IPS-20b (cell line): ENCODE results near the gene PCDHGB7.
"Not testable (repeated sequence)": the region's sequence is repeated elsewhere in the genome, so short reads cannot be mapped to it uniquely, and the experiment has no call there.

Source experiments
- H3K27ac ChIP-seq: one replicate; pipeline ENCODE4 v1.5.1; 2013; ENCODE audit warnings: low read length
- H3K27me3 ChIP-seq: 2 replicates; pipeline ENCODE4 v1.6.1; 2013; ENCODE audit warnings: mild to moderate bottlenecking, low read length, inconsistent platforms; ENCODE audit not compliant: insufficient read depth
- H3K36me3 ChIP-seq: 2 replicates; pipeline ENCODE4 v1.6.1; 2013; ENCODE audit warnings: low read depth, mild to moderate bottlenecking, inconsistent platforms, low read length, moderate library complexity; ENCODE audit not compliant: insufficient read depth
- H3K4me1 ChIP-seq: 2 replicates; pipeline ENCODE4 v1.6.1; 2013; ENCODE audit warnings: mild to moderate bottlenecking, control low read depth, inconsistent platforms, low read length, moderate library complexity; ENCODE audit not compliant: insufficient read depth
- H3K4me3 ChIP-seq: 2 replicates; pipeline ENCODE4 v1.5.1; 2013; ENCODE audit warnings: mild to moderate bottlenecking, low read length, inconsistent platforms
- H3K9ac ChIP-seq: 2 replicates; pipeline ENCODE4 v1.6.1; 2013; ENCODE audit warnings: low read depth, mild to moderate bottlenecking, inconsistent platforms, low read length, moderate library complexity
- H3K9me3 ChIP-seq: 2 replicates; pipeline ENCODE4 v1.6.1; 2013; ENCODE audit warnings: mild to moderate bottlenecking, low read depth, low read length, inconsistent platforms; ENCODE audit not compliant: insufficient read depth

Gene PCDHGB7

DNA sequence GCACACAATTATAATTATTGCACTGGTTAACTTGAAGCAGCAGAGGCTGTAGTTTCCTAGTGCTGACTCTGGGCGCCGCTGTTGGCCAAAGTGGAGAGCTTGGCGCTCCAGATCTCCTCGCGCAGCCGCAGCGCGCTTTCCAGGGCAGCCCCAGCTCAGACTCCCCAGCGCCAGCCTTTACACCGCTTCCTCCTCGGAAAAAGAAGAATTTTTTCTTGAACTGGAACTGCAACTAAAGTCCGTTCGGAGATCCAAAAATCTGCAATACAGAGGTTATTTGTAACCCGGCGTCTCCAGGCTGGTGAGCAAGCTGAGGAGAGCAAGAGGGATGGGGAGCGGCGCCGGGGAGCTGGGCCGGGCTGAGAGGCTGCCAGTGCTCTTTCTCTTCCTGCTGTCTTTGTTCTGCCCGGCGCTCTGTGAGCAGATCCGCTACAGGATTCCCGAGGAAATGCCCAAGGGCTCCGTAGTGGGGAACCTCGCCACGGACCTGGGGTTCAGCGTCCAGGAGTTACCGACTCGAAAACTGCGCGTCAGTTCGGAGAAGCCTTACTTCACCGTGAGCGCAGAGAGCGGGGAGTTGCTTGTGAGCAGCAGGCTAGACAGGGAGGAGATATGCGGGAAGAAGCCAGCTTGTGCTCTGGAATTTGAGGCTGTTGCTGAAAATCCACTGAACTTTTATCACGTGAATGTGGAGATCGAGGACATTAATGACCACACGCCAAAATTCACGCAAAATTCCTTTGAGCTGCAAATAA lies 29.7 kb upstream of the PCDHGB7 start, which contains the start of gene PCDHGB4:
TSS of gene PCDHGB4 (plus strand) at position 142 of the 755 bp plus-strand sequence. CDS start at position 329, 187 bp downstream.
- H3K27me3 ChIP-seq, H3K36me3 ChIP-seq, H3K9ac ChIP-seq, H3K27ac ChIP-seq, H3K4me1 ChIP-seq: not testable (repeated sequence)
- Histone ChIP-seq H3K4me3 (peak within 1 kb of the TSS; percentile 26; the same call in 1 of the 2 replicates), H3K9me3 (peaks cover 74% of the 10 kb centered on the region)

- no peaks in the 10 kb centered on the region for H3K36me3 ChIP-seq
- no peaks in the 10 kb centered on the region for H3K4me1 ChIP-seq
- no peak overlapping the region for H3K9ac ChIP-seq
- peaks cover 74% of the 10 kb centered on the region for H3K9me3 ChIP-seq
- H3K27ac ChIP-seq, result no peak overlapping the region
- H3K4me3 ChIP-seq, result no peak overlapping the region; the same call in 1 of the 2 replicates
- H3K27me3 ChIP-seq, result no peaks in the 10 kb centered on the region
These were observed 28.8 kb upstream of the PCDHGB7 start for GRCh38 chr5:141388661-141389060.

DNA sequence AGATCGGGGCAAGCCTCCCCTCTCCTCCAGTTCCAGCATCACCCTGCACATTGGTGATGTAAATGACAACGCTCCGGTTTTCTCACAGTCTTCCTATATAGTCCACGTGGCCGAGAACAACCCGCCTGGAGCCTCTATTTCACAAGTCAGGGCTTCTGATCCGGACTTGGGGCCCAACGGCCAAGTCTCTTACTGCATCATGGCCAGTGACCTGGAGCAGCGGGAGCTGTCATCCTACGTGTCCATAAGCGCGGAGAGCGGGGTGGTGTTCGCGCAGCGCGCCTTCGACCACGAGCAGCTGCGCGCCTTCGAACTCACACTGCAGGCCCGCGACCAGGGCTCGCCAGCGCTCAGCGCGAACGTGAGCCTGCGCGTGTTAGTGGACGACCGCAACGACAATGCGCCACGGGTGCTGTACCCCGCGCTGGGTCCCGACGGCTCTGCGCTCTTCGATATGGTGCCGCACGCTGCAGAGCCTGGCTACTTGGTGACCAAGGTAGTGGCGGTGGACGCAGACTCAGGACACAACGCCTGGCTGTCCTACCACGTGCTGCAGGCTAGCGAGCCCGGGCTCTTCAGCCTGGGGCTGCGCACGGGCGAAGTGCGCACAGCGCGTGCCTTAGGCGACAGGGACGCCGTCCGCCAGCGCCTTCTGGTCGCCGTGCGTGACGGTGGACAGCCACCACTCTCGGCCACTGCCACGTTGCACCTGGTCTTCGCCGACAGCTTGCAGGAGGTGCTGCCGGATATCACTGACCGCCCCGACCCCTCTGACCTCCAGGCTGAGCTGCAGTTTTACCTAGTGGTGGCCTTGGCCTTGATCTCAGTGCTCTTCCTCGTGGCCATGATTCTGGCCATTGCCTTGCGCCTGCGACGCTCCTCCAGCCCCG lies 28.1 kb upstream of the PCDHGB7 start:
- Histone ChIP-seq H3K36me3 (no peaks in the 10 kb centered on the region), H3K4me3 (no peak overlapping the region), H3K9me3 (peaks cover 74% of the 10 kb centered on the region), H3K9ac (no peak overlapping the region), H3K27me3 (no peaks in the 10 kb centered on the region), H3K4me1 (no peaks in the 10 kb centered on the region), H3K27ac (no peak overlapping the region)

DNA sequence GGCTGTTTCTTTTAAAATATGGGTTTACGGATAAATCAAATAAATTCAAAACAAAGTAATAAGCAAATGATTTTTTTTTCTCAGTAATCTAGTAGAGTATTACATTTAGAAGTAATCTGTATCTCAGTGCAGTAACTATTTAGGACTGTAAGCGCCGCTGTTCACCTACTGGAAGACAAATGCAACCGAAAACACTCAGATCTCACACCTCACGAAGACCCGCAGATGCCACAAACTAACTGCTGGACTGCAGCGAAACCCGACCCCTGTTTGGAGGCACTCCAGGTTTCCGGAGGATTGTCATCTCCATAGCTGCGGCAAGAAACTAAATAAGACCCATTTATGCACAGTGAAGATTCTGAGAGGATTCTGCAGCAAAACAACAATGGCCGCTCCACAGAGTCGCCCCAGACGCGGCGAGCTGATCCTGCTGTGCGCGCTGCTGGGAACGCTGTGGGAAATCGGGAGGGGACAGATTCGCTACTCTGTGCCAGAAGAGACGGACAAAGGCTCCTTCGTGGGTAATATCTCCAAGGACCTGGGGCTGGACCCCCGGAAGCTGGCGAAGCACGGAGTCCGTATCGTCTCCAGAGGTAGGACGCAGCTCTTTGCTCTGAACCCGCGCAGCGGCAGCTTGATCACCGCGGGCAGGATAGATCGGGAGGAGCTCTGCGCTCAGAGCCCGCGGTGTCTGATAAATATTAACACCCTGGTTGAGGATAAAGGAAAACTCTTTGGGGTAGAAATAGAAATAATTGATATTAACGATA lies 24.9 kb upstream of the PCDHGB7 start, which contains the start of gene PCDHGA8:
TSS of gene PCDHGA8 (plus strand) at position 205 of the 770 bp plus-strand sequence. CDS start at position 386, 181 bp downstream.
- no peak within 1 kb of the TSS; the same call in 1 of the 2 replicates for H3K4me3 ChIP-seq
- no peaks in the 10 kb centered on the region for H3K36me3 ChIP-seq
- H3K27ac ChIP-seq, result no peak within 1 kb of the TSS
- H3K27me3 ChIP-seq, result no peaks in the 10 kb centered on the region
- no peaks in the 10 kb centered on the region for H3K4me1 ChIP-seq
- H3K9me3 ChIP-seq, result peaks cover 86% of the 10 kb centered on the region
- H3K9ac ChIP-seq, result no peak within 1 kb of the TSS

DNA sequence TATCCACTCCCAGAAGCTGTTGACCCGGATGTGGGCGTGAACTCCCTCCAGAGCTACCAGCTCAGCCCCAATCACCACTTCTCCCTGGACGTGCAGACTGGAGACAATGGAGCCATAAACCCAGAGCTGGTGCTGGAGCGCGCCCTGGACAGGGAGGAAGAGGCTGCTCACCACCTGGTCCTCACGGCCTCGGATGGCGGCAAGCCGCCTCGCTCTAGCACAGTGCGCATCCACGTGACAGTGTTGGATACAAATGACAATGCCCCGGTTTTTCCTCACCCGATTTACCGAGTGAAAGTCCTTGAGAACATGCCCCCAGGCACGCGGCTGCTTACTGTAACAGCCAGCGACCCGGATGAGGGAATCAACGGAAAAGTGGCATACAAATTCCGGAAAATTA lies 24.2 kb upstream of the PCDHGB7 start:
- Histone ChIP-seq H3K27ac (no peak overlapping the region), H3K4me1 (no peaks in the 10 kb centered on the region), H3K27me3 (no peaks in the 10 kb centered on the region), H3K36me3 (no peaks in the 10 kb centered on the region), H3K9ac (no peak overlapping the region), H3K9me3 (peaks cover 85% of the 10 kb centered on the region), H3K4me3 (no peak overlapping the region; the same call in 1 of the 2 replicates)

- H3K9ac ChIP-seq, H3K4me3 ChIP-seq, H3K4me1 ChIP-seq, H3K27ac ChIP-seq, H3K36me3 ChIP-seq, H3K27me3 ChIP-seq: not testable (repeated sequence)
- H3K9me3 ChIP-seq, result peaks cover 86% of the 10 kb centered on the region
These were observed 22.9 kb upstream of the PCDHGB7 start for GRCh38 chr5:141394401-141395187.

DNA sequence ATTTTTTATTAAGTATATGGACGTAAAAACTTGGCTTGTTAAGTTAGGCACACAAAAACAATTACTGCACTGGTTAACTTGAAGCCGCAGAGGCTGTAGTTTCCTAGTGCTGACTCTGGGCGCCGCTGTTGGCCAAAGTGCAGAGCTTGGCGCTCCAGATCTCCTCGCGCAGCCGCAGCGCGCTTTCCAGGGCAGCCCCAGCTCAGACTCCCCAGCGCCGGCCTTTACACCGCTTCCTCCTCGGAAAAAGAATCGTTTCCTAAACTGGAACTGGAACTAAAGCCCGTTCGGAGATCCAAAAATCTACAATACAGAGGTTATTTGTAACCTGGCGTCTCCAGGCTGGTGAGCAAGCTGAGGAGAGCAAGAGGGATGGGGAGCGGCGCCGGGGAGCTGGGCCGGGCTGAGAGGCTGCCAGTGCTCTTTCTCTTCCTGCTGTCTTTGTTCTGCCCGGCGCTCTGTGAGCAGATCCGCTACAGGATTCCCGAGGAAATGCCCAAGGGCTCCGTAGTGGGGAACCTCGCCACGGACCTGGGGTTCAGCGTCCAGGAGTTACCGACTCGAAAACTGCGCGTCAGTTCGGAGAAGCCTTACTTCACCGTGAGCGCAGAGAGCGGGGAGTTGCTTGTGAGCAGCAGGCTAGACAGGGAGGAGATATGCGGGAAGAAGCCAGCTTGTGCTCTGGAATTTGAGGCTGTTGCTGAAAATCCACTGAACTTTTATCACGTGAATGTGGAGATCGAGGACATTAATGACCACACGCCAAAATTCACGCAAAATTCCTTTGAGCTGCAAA lies 19.5 kb upstream of the PCDHGB7 start, which contains the start of gene PCDHGB5:
TSS of gene PCDHGB5 (plus strand) at position 192 of the 796 bp plus-strand sequence. CDS start at position 373, 181 bp downstream.
- H3K27me3 ChIP-seq, H3K27ac ChIP-seq, H3K4me1 ChIP-seq, H3K36me3 ChIP-seq, H3K9ac ChIP-seq, H3K4me3 ChIP-seq: not testable (repeated sequence)
- peaks cover 79% of the 10 kb centered on the region for H3K9me3 ChIP-seq

DNA sequence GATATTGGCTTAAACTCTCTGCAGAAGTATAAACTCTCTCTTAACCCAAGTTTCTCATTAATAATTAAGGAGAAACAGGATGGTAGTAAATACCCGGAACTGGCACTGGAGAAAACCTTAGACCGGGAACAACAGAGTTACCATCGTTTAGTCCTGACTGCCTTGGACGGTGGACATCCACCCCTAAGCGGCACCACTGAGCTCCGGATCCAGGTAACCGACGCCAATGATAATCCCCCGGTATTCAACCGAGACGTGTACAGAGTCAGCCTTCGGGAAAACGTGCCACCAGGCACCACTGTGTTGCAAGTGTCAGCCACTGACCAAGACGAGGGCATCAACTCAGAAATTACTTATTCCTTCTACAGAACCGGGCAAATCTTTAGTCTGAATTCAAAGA lies 18.9 kb upstream of the PCDHGB7 start:
- H3K9me3 ChIP-seq, result peaks cover 74% of the 10 kb centered on the region
- H3K27me3 ChIP-seq, result no peaks in the 10 kb centered on the region
- H3K4me3 ChIP-seq, result no peak overlapping the region
- no peaks in the 10 kb centered on the region for H3K36me3 ChIP-seq
- no peak overlapping the region for H3K27ac ChIP-seq
- H3K9ac ChIP-seq, result no peak overlapping the region
- H3K4me1 ChIP-seq, result no peaks in the 10 kb centered on the region

- Histone ChIP-seq H3K9me3 (peaks cover 65% of the 10 kb centered on the region), H3K4me3 (no peak overlapping the region), H3K36me3 (no peaks in the 10 kb centered on the region), H3K27ac (no peak overlapping the region), H3K9ac (no peak overlapping the region), H3K27me3 (no peaks in the 10 kb centered on the region), H3K4me1 (no peaks in the 10 kb centered on the region)
These were observed 17.8 kb upstream of the PCDHGB7 start for GRCh38 chr5:141399555-141400258.
